Adrenal gland (tissue), 12 donors: ENCODE data around the gene CDC27. TPM values are rescaled to one million over a fixed set of nuclear protein-coding genes. Genes with fewer than 3 reads are reported as not detected.
"Not testable (repeated sequence)": the region's sequence is repeated elsewhere in the genome, so short reads cannot be mapped to it uniquely, and the experiment has no call there.

Experiments used
- DNase-seq, 7 donors: peaks; one replicate each; pipeline ENCODE4 v3.0.0-alpha.2; 2019 to 2020
- H3K27ac ChIP-seq, 5 donors: fragments of 200-600 bp; sonication (generic) in 4 of 5; 1 replicate in 3 of 5; 2 replicates in 2 of 5; pipeline versions ENCODE4 v1.5.1 to v1.8.0; 2016 to 2020; ENCODE audit warnings: mild to moderate bottlenecking in 1 of 5
- H3K27me3 ChIP-seq: fragments of 200-600 bp; 2 replicates; pipeline ENCODE4 v1.8.0; 2021
- H3K36me3 ChIP-seq, 2 donors: fragments of 200-600 bp; replicated peaks in 1 of 2; 1 replicate in 1 of 2; 2 replicates in 1 of 2; pipeline versions ENCODE4 v1.5.1 to v1.8.0; 2018 to 2022
- H3K4me1 ChIP-seq, 2 donors: fragments of 200-600 bp; replicated peaks in 1 of 2; 1 replicate in 1 of 2; 2 replicates in 1 of 2; pipeline versions ENCODE4 v1.5.1 to v1.8.0; 2018 to 2021
- H3K4me3 ChIP-seq, 4 donors: fragments of 200-600 bp; sonication (generic) in 3 of 4; one replicate each; pipeline ENCODE4 v1.5.1; 2016 to 2018
- H3K9me3 ChIP-seq, 3 donors: fragments of 200-600 bp; sonication (generic) in 1 of 3; replicated peaks in 1 of 3; 1 replicate in 2 of 3; 2 replicates in 1 of 3; pipeline versions ENCODE4 v1.5.1 to v1.8.0; 2016 to 2021
- CTCF ChIP-seq, 6 experiments: fragments of 450-650 bp in 4 of 6; fragments of 200-600 bp in 2 of 6; sonication (generic) in 1 of 6; IDR thresholded peaks; 1 replicate in 5 of 6; 2 replicates in 1 of 6; pipeline versions ENCODE4 v1.5.1 to v1.8.0; 2016 to 2021; ENCODE audit warnings: antibody characterized with exemption in 6 of 6, mild to moderate bottlenecking in 2 of 6, moderate library complexity in 1 of 6
- POLR2A ChIP-seq, 2 donors: fragments of 450-650 bp; IDR thresholded peaks; one replicate each; pipeline ENCODE4 v1.6.1; 2017; ENCODE audit warnings: antibody characterized with exemption in 2 of 2, mild to moderate bottlenecking in 2 of 2, moderate library complexity in 1 of 2
- WGBS, 4 donors: extraction: QIAGEN DNeasy Blood & Tissue Kit in 2 of 4; methylation state at CpG; one replicate each; pipeline versions ENCODE4 v1.1.5 to v1.1.7; 2013 to 2017; 5-methylcytosine and 5-hydroxymethylcytosine counted together
- intact Hi-C, 2 donors: fragments of 100-400 bp; cut with DNase I; formaldehyde crosslinking; loops; one replicate each; pipeline versions ENCODE4 v1.14.1 to v1.15.0; 2022 to 2023
- polyA plus RNA-seq, 3 donors: library from polyadenylated mRNA; stranded (reverse); fragments of 200-250 nt in 2 of 3; fragments of 350-450 nt in 1 of 3; fragmentation: Illumina TruSeq in 1 of 3; extraction: RNeasy Lipid Tissue Mini Kit (QIAGEN cat#74804) in 1 of 3; gene quantifications; one replicate each; pipeline ENCODE4 v1.2.3, GENCODE V29; 2013 to 2014
- total RNA-seq, 9 donors: library from RNA; depleted of rRNA in 4 of 9; stranded (reverse); fragments of >200 nt in 4 of 9; fragments of 120-200 nt in 1 of 9; fragmentation: NEBNext Ultra II Directional in 1 of 9; extraction: Animal tissue kit (Norgen Biotek cat#: 25700) in 1 of 9; gene quantifications; one replicate each; pipeline versions ENCODE4 v1.1.0 to v1.2.4, GENCODE V29; 2013 to 2023
- donor health status: healthy with polysubstance abuse.
- donor health status: Bipolar disorder and iron deficiency.
- donor health status: DM: yes; HTN: yes; CAD: no.
- donor health status: DM: no; HTN: no; CAD: no.
- donor health status: DM: no; HTN: no; CAD: no.
- donor health status: DM: yes; HTN: yes; CAD: no.

CDC27 gene
- total and polyA plus RNA-seq, 12 donors: 13.5 to 153 (median 73.2) TPM

- intact Hi-C loops: no loop called here
- Histone ChIP-seq H3K27me3 (no peaks in the 10 kb centered on the region), H3K27ac (no peak overlapping the region), H3K4me1 (no peaks in the 10 kb centered on the region), H3K4me3 (no peak overlapping the region), H3K36me3 (no peaks in the 10 kb centered on the region), H3K9me3 (no peaks in the 10 kb centered on the region)
- 65 to 79% (median 71%) methylated on average over 4 to 6 of the region's 6 CpGs for WGBS, 4 donors
- no peak for DNase-seq
- TF ChIP-seq CTCF (IDR thresholded peaks at IDR 0.05) (no peak), POLR2A (IDR thresholded peaks at IDR 0.05) (no peak)
Measured at GRCh38 chr17:47218896-47219430, 29.9 kb upstream of the CDC27 start.

- H3K27me3 ChIP-seq, H3K36me3 ChIP-seq, H3K27ac ChIP-seq, H3K4me3 ChIP-seq, H3K4me1 ChIP-seq, DNase-seq, intact Hi-C loops, H3K9me3 ChIP-seq: not testable (repeated sequence)
- WGBS, 4 donors: 83 to 96% (median 85%) methylated on average over 2 of the region's 2 CpGs
Measured at GRCh38 chr17:47217279-47217678, 28.2 kb upstream of the CDC27 start.

DNA sequence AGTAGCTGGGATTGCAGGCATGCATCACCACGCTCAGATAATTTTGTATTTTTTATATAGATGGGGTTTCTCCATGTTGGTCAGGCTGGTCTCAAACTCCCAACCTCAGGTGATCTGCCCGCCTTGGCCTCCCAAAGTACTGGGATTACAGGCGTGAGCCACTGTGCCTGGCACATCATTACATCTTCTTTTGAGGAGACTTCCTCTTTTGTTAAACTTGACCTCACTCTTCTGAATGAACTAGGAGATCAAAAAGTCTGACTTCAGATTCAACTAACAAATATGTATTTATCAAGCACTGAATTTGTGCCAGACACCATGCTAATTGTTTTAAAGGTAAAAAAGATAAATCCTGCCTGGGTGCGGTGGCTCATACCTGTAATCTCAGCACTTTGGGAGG is 27.7 kb upstream of the CDC27 start:
- WGBS, 4 donors: 80 to 90% (median 85%) methylated on average over 4 of the region's 4 CpGs
- H3K27me3 ChIP-seq, intact Hi-C loops, H3K4me1 ChIP-seq, DNase-seq, H3K4me3 ChIP-seq, H3K27ac ChIP-seq, H3K9me3 ChIP-seq, H3K36me3 ChIP-seq: not testable (repeated sequence)

DNA sequence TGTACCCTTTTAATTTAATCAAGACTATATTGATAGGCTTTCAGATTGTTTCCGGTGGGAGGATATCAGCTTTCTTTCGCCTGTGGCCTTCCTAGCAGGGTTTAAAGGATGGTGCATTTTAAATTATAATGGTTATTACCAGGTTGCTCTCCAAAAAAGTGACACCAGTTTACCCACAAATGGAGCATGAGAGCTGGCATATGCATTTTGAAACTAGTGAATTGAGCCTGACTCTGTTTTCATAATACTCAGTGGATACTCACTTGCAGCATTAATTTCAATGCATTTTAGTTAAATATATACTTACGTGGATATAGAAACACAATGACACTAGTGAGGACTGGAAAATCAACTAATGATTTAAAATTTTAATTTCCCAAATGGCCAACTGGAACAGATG is 25.8 kb upstream of the CDC27 start:
- intact Hi-C loops: no loop called here
- no peak for DNase-seq
- no peak for TF ChIP-seq POLR2A (IDR thresholded peaks at IDR 0.05)
- no peak for TF ChIP-seq CTCF (IDR thresholded peaks at IDR 0.05)
- 81 to 88% (median 85%) methylated on average over 3 of the region's 3 CpGs for WGBS, 4 donors
- no peak overlapping the region for H3K27ac ChIP-seq
- no peaks in the 10 kb centered on the region for H3K9me3 ChIP-seq
- H3K36me3 ChIP-seq: no peaks in the 10 kb centered on the region
- no peaks in the 10 kb centered on the region for H3K4me1 ChIP-seq
- no peak overlapping the region for H3K4me3 ChIP-seq
- no peaks in the 10 kb centered on the region for H3K27me3 ChIP-seq

DNA sequence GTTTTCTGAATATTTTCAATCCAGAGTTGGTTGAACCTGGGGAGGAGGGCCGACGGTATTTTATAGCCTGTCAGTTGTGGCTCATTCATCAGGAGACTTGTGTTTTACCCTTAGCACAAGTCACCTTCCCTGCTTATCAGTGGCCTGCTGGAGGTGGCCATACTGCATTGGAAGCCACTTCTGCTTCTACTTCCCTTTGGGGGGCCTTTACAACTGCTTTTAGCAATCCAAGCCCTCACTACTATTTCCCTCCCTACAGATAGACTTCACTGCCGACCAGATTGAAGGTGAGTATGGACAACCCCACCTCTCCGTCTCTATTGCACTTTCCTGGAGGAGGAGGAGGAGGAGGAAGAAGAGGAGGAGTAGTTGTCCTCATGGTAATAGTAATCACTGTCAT is 24.4 kb upstream of the CDC27 start:
- no peaks in the 10 kb centered on the region for H3K9me3 ChIP-seq
- H3K36me3 ChIP-seq: no peaks in the 10 kb centered on the region
- intact Hi-C loops: no loop called here
- no peak for DNase-seq
- H3K27me3 ChIP-seq: no peaks in the 10 kb centered on the region
- H3K27ac ChIP-seq: no peak overlapping the region
- no peaks in the 10 kb centered on the region for H3K4me1 ChIP-seq
- TF ChIP-seq POLR2A (IDR thresholded peaks at IDR 0.05) (no peak), CTCF (IDR thresholded peaks at IDR 0.05) (no peak)
- no peak overlapping the region for H3K4me3 ChIP-seq
- 75 to 95% (median 83%) methylated on average over 4 of the region's 4 CpGs for WGBS, 4 donors
